NCI-H146 treated with DMSO at 0.1 percent for 48 hours (cell line): Measurements from ENCODE around the gene EHHADH.

Experiments used
- DNase-seq: peaks from one replicate; lab custom pipeline; 2025; ENCODE audit not compliant: unreplicated experiment; lab: John Stamatoyannopoulos, UW

EHHADH gene

GRCh38 chr3:185151101-185151963, 102.5 kb downstream of the EHHADH start:
- no peak for DNase-seq

GRCh38 chr3:185150561-185150960, 103.3 kb downstream of the EHHADH start:
- no peak for DNase-seq

- DNase-seq: no peak
Observed at GRCh38 chr3:185149591-185149990, 104.3 kb downstream of the EHHADH start.

- no peak for DNase-seq
Observed at GRCh38 chr3:185145511-185145910, 108.3 kb downstream of the EHHADH start.

GRCh38 chr3:185144784-185145183, 109.1 kb downstream of the EHHADH start:
- DNase-seq: no peak
